Measurements from ENCODE around the gene NHERF1.

The NHERF1 gene

DNA sequence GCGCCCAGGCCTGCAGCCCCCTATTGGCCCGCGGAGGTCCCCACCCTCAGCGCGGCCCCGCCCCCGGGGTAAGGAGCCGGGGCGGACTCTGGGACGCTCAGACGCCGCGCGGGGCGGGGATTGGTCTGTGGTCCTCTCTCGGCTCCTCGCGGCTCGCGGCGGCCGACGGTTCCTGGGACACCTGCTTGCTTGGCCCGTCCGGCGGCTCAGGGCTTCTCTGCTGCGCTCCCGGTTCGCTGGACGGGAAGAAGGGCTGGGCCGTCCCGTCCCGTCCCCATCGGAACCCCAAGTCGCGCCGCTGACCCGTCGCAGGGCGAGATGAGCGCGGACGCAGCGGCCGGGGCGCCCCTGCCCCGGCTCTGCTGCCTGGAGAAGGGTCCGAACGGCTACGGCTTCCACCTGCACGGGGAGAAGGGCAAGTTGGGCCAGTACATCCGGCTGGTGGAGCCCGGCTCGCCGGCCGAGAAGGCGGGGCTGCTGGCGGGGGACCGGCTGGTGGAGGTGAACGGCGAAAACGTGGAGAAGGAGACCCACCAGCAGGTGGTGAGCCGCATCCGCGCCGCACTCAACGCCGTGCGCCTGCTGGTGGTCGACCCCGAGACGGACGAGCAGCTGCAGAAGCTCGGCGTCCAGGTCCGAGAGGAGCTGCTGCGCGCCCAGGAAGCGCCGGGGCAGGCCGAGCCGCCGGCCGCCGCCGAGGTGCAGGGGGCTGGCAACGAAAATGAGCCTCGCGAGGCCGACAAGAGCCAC, at the start of gene NHERF1:
NHERF1 (plus strand) TSS at position 100 of the 750 bp plus-strand sequence; CDS start at position 319, 219 bp downstream.
- peak; percentile 69 to 90 for DNase-seq

GRCh38 chr17:74699236-74699635, 49.2 kb upstream of the NHERF1 start:
- DNase-seq = no peak

GRCh38 chr17:74702116-74702871, 46.1 kb upstream of the NHERF1 start:
- DNase-seq = no peak

DNA sequence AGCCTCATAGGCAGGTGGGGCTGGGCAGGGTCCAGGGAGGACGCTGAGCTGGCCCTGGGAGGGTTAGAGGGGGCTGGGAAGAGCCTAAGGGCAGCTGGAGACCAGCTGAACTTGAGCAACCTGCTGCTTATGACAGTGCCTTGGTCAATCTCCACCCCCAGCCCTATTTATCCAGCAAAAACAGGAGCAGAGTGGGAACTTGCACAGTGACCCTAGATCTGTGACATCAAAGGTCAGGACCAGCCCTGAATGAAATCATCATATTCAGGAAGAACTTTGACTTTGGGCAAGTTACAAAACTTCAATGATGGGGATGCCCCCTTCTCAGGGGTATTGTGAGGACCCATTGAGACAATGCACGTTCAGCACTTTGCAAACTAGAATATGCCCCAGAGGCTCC, 45.1 kb upstream of the NHERF1 start:
- no peak for DNase-seq

DNA sequence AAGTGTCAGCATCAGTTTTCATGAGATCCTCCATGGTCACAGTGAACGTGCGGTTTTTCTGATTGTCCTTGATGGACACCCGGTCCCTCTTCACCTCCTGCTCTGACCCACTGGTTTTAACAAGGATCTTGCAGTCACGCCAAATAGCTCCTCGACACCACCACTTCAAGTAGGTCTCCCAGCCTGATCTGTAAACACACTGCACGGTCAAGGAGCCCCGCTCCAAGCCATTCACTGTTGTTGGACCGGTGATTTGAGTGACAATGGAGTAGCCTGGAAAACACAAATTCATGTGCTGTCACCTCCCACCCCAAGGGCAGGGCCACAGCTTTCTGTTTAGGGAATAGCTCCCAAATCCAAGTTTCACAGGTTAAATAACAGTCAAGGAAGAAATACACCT, 43.9 kb upstream of the NHERF1 start:
- DNase-seq = no peak

- DNase-seq = no peak
These were observed 37.2 kb upstream of the NHERF1 start for GRCh38 chr17:74711058-74711824.

- no peak for DNase-seq
These were observed 36.1 kb upstream of the NHERF1 start for GRCh38 chr17:74712301-74712700.

DNA sequence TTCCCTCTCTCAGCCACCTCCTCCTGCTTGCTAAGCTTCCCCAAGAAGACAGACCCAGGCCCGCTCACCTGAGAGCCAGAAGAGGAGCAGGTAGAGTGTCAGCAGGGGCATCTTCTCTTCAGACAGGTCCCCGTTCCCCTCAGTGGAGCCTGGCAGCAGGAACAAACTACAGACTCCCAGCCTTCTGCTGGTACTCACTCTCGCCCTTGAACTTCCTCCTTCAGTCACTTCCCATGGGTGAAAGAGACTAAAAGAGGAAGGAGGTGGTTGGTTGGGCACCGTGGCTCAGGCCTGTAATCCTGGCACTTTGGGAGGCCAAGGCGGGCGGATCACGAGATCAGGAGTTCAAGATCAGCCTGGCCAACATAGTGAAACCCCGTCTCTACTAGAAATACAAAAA, 35.7 kb upstream of the NHERF1 start, which contains the start of gene CD300LF:
CD300LF (minus strand) TSS at position 168 of the 400 bp plus-strand sequence; CDS start at position 111, 57 bp downstream.
- no peak for DNase-seq

DNA sequence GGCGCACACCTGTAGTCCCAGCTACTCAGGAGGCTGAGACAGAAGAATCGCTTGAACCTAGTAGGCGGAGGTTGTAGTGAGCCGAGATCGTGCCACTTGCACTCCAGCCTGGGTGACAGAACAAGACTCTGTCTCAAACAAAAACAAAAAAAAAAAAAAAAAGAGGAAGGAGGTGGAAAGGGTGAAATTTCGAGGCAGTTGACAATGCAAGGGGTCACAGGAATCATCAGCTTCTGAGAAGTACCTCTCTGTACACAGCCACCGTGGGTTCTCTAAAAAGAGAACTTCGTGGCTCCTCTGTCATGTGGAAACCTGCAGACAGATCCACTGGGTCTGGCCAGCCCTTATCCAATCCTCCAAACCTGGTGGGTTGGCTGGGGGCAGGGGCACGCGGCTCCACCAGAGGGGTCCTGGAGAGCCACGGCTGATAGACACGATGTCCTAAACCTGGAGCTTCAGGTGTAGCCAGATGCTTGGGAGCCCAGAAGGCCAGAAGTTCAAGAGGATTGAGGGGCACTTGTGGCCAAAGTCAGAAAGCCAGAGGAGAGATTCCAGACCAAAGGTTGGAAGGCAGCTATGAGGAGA, 35.2 kb upstream of the NHERF1 start:
- no peak for DNase-seq

DNA sequence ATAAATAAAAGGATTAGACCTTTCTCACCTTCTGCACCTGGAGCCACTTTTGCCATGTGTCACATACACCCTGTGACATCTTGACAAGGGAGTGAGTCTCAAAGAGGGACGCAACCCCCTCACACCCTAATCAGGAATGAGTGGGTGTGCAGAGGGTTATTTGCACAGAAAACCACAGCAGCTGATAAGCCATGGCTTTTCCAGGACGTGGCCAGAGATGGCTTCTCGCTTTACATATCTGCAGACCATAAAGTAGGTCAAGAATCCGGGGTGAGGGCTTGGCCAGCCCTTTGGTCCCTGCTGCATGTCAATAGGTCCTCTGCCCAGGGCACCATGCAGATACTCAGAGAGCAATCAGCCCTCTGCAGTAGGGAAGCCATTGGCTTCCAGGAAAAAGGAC, 33.3 kb upstream of the NHERF1 start:
- no peak for DNase-seq

- no peak for DNase-seq
These were observed 27.9 kb upstream of the NHERF1 start for GRCh38 chr17:74720506-74720905.

DNA sequence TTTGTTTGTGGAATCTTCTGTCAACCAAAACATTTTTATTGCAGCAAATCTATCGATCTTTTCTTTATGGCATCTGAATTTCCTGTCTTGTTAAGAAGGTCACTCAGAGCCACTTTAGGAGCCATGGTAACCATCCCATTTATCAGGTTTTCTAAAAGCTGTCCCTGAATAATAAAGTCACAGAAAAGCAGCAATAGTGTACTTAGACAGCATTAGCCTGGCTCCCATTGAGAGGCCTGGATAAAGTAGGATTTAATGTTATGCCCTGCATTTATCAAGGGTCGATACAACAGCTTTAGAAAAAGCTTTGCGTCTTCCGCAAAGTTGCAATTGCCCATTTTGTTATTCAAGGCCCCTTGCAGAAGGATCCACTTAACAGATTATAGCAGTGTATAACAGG, 25.6 kb upstream of the NHERF1 start:
- no peak for DNase-seq

- DNase-seq = no peak
These were observed 24.5 kb upstream of the NHERF1 start for GRCh38 chr17:74723891-74724290.

DNA sequence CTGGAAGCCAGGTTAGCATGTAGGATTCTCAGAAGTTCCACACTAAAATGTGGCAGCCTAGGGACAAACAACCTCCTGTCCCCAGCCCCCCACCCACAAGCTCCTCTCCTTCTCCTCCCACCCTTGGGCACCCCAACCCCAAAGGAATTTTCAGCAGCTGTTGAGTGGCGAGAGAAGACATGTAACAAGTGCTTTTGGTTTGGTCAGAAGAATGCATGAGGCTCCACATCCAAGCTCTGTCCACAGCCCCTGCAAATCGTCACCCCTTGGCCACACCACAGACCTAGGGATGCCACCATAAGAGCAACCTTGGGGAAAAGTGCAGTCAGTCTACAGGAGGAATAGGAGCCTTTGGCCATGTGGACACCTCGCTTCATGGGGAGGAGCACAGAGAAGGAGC, 23.3 kb upstream of the NHERF1 start:
- no peak for DNase-seq

DNA sequence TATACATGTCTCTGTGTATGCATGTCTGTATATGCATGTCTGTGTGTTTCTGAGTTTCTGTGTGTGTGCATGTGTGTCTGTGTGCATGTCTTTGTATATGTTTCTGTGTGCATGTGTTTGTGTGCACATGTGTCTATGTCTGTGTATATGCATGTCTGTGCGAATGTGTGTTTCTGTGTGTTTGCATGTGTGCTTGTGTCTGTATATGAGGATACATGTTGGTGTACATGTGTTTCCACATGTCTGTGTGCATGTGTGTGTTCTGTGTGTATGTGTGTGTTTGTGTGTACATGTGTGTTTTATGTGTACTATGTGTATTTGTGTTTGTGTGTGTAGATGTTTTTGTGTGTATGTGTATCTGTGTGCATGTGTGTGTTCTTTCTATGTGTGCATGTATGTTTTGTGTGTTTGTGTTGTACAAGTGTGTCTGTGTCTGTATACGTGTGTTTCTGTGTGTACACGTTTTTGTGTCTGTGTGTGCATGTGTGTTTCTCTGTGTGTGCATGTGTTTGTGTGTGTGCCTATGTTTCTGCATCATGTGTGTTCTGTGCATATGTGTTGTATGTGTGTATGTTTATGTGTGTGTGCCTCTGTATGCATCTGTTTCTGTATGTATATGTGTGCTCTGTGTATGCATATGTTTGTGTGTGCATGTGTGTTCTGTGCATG, 20.3 kb upstream of the NHERF1 start:
- no peak for DNase-seq

DNA sequence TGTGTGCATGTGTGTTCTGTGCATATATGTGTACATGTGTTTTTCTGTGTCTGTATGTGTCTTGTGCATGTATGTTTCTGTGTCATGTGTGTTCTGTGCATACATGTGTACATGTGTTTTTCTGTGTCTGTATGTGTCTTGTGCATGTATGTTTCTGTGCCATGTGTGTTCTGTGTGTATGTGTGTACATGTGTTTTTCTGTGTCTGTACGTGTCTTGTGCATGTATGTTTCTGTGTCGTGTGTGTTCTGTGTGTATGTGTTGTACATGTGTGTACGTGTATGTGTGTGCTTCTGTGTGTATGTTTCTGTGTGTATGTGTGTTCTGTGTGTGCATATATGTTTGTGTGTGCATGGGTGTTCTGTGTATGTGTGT, 19.7 kb upstream of the NHERF1 start:
- no peak for DNase-seq

DNA sequence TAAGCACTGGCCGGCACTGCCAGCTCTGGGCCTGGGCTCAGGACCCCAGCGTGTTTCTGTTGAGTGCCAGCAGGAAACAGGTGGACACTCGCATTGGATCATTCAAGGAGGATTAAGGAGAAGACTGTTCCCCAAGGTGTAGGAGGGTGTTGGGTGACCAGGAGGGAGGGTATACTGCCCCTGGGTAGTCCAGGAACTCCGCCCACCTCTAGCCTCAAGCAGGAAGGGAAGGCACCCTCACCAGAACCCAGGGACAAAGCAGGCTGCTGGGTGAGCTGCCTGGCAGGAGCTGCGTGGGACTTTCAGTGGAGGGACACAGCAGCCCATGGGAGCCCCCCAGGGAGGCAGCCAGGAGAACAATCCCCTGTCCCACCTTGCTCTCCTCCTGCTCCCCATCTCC, 19.1 kb upstream of the NHERF1 start:
- DNase-seq = no peak

DNA sequence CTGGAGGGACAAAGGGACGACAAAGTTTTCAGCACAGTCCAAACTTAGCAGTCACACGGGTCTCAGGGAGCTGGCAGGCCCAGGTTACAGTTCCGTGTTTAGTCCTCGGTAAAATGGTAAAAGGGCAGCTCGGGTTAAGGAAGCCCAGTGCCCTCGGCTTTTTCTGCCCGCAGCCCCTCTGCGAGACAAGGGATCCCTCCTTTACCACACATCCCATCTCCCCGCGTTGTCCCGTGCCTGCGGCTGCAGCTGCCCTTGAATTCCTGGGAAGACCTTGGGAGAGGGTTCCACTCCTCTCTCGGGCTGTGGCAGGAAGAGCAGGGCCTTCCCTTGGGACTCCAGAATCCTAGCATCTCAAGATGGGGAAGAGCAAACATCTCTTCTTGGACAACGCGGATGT, 18.6 kb upstream of the NHERF1 start:
- no peak for DNase-seq

DNA sequence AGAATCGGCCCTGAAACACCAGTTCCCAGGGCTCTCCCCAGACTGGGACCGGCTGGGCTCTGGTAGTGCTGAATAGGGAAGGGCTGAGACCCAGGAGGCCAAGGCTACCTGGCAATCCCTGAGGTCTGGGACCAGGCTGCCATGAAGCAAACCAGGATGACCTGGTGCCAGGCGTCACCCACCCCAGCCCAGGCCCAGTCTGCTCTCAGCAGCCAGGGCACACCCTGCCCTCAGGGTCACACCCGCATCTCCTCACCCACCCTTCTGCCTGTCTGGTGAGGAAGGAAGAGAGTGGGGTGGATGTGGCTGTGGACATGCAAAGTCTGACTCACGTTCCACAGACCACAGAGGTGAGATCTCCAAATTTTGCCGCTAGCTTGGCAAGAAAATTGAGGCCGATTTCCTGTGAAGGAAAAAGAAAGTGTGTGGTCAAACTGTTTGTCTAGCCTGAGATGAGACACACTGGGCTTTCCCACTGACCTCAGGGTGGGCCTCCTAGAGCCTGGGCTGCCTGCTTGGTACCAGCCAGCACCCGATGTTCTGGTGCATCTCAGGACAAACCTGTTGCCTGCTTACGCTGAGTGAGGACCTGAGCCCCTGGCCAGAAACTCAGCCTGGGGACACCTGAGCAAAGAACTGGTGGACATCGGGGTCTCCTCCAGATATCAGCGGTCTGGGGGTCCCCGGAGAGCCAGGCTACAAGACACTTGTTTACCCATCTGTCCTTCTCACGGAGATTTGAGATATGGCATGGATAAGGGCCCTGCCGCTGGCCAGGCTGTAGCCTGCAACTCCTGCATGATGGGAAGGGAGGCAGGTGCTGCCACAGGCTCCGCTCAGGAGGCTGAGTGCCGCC, 17.7 kb upstream of the NHERF1 start:
- DNase-seq = no peak

GRCh38 chr17:74731347-74731605, 17.2 kb upstream of the NHERF1 start:
- DNase-seq = no peak

DNA sequence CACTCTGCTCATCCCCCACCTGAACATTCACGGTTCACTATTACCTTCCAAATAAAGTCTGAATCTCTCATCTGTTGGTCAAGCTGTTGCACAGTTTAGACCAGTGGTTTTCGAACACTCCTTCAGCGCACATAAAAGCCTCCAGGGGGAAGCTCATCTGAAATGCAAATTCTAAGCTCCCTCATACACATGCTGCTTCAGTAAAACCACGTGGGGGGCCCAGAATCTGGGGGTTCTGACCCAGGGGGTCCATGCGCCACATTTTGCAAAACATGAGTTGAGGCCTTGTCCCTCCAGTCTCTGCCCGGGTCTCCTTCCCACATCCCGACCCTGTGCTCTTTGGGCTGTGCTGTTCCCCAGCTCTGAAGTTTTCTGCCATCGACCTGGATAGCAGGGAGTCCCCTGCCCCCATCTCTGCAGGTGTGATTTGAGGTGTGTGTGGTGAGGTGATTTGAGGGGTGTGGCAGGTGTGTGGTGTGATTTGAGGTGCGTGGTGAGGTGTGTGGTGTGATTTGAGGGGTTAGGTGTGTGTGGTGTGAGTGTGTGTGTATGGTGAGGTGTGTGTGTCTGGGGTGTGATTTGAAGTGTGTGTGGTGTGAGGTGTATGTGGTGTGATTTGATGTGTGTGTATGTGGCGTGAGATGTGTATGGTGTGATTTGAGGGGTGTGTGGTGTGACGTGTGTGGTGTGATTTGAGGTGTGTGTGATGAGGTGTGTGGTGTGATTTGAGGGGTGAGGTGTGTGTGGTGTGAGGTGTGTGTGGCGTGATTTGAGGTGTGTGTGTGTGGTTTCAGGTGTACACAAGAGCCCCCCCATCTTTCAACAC, 16.2 kb upstream of the NHERF1 start:
- DNase-seq = no peak
